GM19397 (cell line): Measurements from ENCODE around the gene LDHD.

ENCODE experiments used
- ATAC-seq: cut with Tn5 transposase; IDR thresholded peaks from one replicate; pipeline ENCODE4 v1.9.1; 2021; ENCODE audit warnings: mild to moderate bottlenecking, moderate library complexity; ENCODE audit not compliant: unreplicated experiment

The LDHD gene

GRCh38 chr16:75114946-75115825, 1.4 kb downstream of the LDHD start:
- ATAC-seq: no peak

GRCh38 chr16:75114179-75114945, 2.2 kb downstream of the LDHD start:
- no peak for ATAC-seq

GRCh38 chr16:75113541-75114121, 2.9 kb downstream of the LDHD start:
- ATAC-seq: no peak

- no peak for ATAC-seq
Measured at GRCh38 chr16:75112734-75113491, 3.7 kb downstream of the LDHD start.

GRCh38 chr16:75111961-75112733, 4.4 kb downstream of the LDHD start:
- ATAC-seq: no peak

- ATAC-seq: peak; percentile 5
Measured at GRCh38 chr16:75111514-75111940, 5.1 kb downstream of the LDHD start.

GRCh38 chr16:75110637-75111513, 5.7 kb downstream of the LDHD start:
- ATAC-seq: peak; percentile 72

GRCh38 chr16:75109732-75110243, 6.8 kb downstream of the LDHD start:
- ATAC-seq: no peak

GRCh38 chr16:75108792-75109731, 7.5 kb downstream of the LDHD start:
- no peak for ATAC-seq

GRCh38 chr16:75107505-75107904, 9.1 kb downstream of the LDHD start:
- ATAC-seq: no peak

GRCh38 chr16:75106351-75107274, 10.0 kb downstream of the LDHD start:
- ATAC-seq: no peak

GRCh38 chr16:75105306-75106061, 11.1 kb downstream of the LDHD start:
- ATAC-seq: no peak

GRCh38 chr16:75104836-75105235, 11.7 kb downstream of the LDHD start:
- ATAC-seq: no peak

GRCh38 chr16:75103994-75104393, 12.6 kb downstream of the LDHD start:
- no peak for ATAC-seq

GRCh38 chr16:75102595-75102994, 14.0 kb downstream of the LDHD start:
- ATAC-seq: no peak

GRCh38 chr16:75101635-75102034, 14.9 kb downstream of the LDHD start:
- no peak for ATAC-seq
